ENCODE measurements around the gene SH3TC1.

GRCh38 chr4:8286719-8287342 is 87.7 kb downstream of the SH3TC1 start:
- TF ChIP-seq POLR2A (IDR thresholded peaks at IDR 0.05; ENCODE audit: low read depth) (no peak), CTCF (IDR thresholded peaks at IDR 0.05) (no peak), EP300 (IDR thresholded peaks at IDR 0.05) (no peak), POLR2AphosphoS5 (IDR thresholded peaks at IDR 0.05) (no peak)

All from esophagus muscularis mucosa (tissue), 4 donors.